Panc1 (cell line): ENCODE data around the gene ZBTB40.

Experiments
- CTCF ChIP-seq: fragments of 450-650 bp; IDR thresholded peaks from 2 replicates; pipeline ENCODE4 v1.5.1; 2017; ENCODE audit warnings: mild to moderate bottlenecking
- POLR2AphosphoS5 ChIP-seq: IDR thresholded peaks from 2 replicates; pipeline ENCODE4 v1.6.1; 2012; ENCODE audit warnings: mild to moderate bottlenecking, low read depth, low read length, moderate library complexity

- TF ChIP-seq CTCF (no peak), POLR2AphosphoS5 (no peak)
Measured at GRCh38 chr1:22539510-22540118, 88.0 kb downstream of the ZBTB40 start.
